ENCODE measurements around the gene GPR139.

GPR139 gene

GRCh38 chr16:20041924-20042596 is 31.6 kb downstream of the GPR139 start:
- H3K9me3 ChIP-seq (ENCODE audit: control insufficient read depth, insufficient read depth, low read depth, low read length) = no peaks in the 10 kb centered on the region
- ChIA-PET CTCF (no interaction called here), POLR2A (no interaction called here)
- no peaks in the 10 kb centered on the region for H3K36me3 ChIP-seq (ENCODE audit: control insufficient read depth in 2 of 2, insufficient read depth in 1 of 2, low read length in 2 of 2)
- no peak overlapping the region for H3K4me3 ChIP-seq (ENCODE audit: low read depth, low read length)
- H3K27ac ChIP-seq (ENCODE audit: extremely low read depth, low read depth, low read length) = no peak overlapping the region
- TF ChIP-seq GLIS1 (tag by site-specific recombination; IDR thresholded peaks at IDR 0.05) (no peak), KLF9 (tag by site-specific recombination; IDR thresholded peaks at IDR 0.05; ENCODE audit: low read depth) (no peak), ZNF670 (tag by site-specific recombination; IDR thresholded peaks at IDR 0.05; ENCODE audit: low read depth) (no peak), ZNF677 (tag by site-specific recombination; IDR thresholded peaks at IDR 0.05) (no peak), ZNF518A (tag by site-specific recombination; conservative IDR thresholded peaks at IDR 0.05; ENCODE audit: low read depth) (no peak), ZNF266 (tag by site-specific recombination; IDR thresholded peaks at IDR 0.05; ENCODE audit: low read depth) (no peak), ZNF692 (tag by site-specific recombination; IDR thresholded peaks at IDR 0.05) (no peak), ZNF580 (tag by site-specific recombination; IDR thresholded peaks at IDR 0.05) (no peak), ZNF830 (tag by site-specific recombination; IDR thresholded peaks at IDR 0.05; ENCODE audit: low read depth) (no peak), ZIC2 (tag by site-specific recombination; IDR thresholded peaks at IDR 0.05) (no peak), ZNF837 (tag by site-specific recombination; IDR thresholded peaks at IDR 0.05) (no peak), ZNF423 (tag by site-specific recombination; IDR thresholded peaks at IDR 0.05) (no peak), ZNF843 (tag by site-specific recombination; IDR thresholded peaks at IDR 0.05) (no peak)
- no peaks in the 10 kb centered on the region for H3K4me1 ChIP-seq (ENCODE audit: control insufficient read depth, insufficient read depth, low read length)

GRCh38 chr16:20040011-20040410 is 33.7 kb downstream of the GPR139 start:
- Histone ChIP-seq H3K4me3 (ENCODE audit: low read depth, low read length) (no peak overlapping the region), H3K4me1 (ENCODE audit: control insufficient read depth, insufficient read depth, low read length) (no peaks in the 10 kb centered on the region), H3K36me3 (ENCODE audit: control insufficient read depth in 2 of 2, insufficient read depth in 1 of 2, low read length in 2 of 2) (no peaks in the 10 kb centered on the region), H3K9me3 (ENCODE audit: control insufficient read depth, insufficient read depth, low read depth, low read length) (no peaks in the 10 kb centered on the region), H3K27ac (ENCODE audit: extremely low read depth, low read depth, low read length) (no peak overlapping the region)
- ChIA-PET POLR2A (no interaction called here), CTCF (no interaction called here)
- TF ChIP-seq TRIM28 (IDR thresholded peaks at IDR 0.05; ENCODE audit: borderline replicate concordance, low read length) (no peak), BCL11A (tag by site-specific recombination; IDR thresholded peaks at IDR 0.05; ENCODE audit: low read depth) (no peak), ZNF561 (tag by site-specific recombination; IDR thresholded peaks at IDR 0.05; ENCODE audit: borderline replicate concordance) (no peak), ZBTB1 (tag by site-specific recombination; IDR thresholded peaks at IDR 0.05) (no peak), ZNF423 (tag by site-specific recombination; IDR thresholded peaks at IDR 0.05) (no peak), KLF1 (tag by site-specific recombination; IDR thresholded peaks at IDR 0.05) (no peak), ZNF521 (tag by site-specific recombination; IDR thresholded peaks at IDR 0.05) (no peak), EGR2 (tag by site-specific recombination; IDR thresholded peaks at IDR 0.05; ENCODE audit: low read depth) (no peak), ZBTB48 (tag by site-specific recombination; IDR thresholded peaks at IDR 0.05) (no peak), YY2 (tag by site-specific recombination; IDR thresholded peaks at IDR 0.05) (no peak), BCL6B (tag by site-specific recombination; IDR thresholded peaks at IDR 0.05) (no peak), ZNF555 (tag by site-specific recombination; conservative IDR thresholded peaks at IDR 0.05) (no peak), KLF16 (tag by site-specific recombination; IDR thresholded peaks at IDR 0.05) (no peak), ZNF239 (tag by site-specific recombination; IDR thresholded peaks at IDR 0.05) (no peak), ZXDB (tag by site-specific recombination; IDR thresholded peaks at IDR 0.05) (no peak), ZNF664 (tag by site-specific recombination; IDR thresholded peaks at IDR 0.05) (no peak), ZNF266 (tag by site-specific recombination; IDR thresholded peaks at IDR 0.05; ENCODE audit: low read depth) (no peak)
